Psoas muscle (tissue), 8 donors: ENCODE data around the gene CNTNAP2. TPM values are rescaled to one million over a fixed set of nuclear protein-coding genes. Genes with fewer than 3 reads are reported as not detected.

ENCODE experiments used
- ATAC-seq, 4 donors: fragments of 200-7000 bp; cut with Tn5 transposase; one replicate each; pipeline ENCODE4 v1.9.1; 2020; ENCODE audit warnings: moderate library complexity in 3 of 4, mild to moderate bottlenecking in 2 of 4
- DNase-seq, 2 donors: peaks; one replicate each; pipeline ENCODE4 v3.0.0-alpha.2; 2020
- H3K27ac ChIP-seq: fragments of 200-600 bp; one replicate; pipeline ENCODE4 v1.8.0; 2022
- H3K27me3 ChIP-seq, 3 donors: fragments of 200-600 bp in 1 of 3; one replicate each; pipeline versions ENCODE4 v1.6.1 to v1.8.0; 2013 to 2022; ENCODE audit warnings: low read length in 2 of 3, mild to moderate bottlenecking in 2 of 3, moderate library complexity in 1 of 3; ENCODE audit not compliant: insufficient read depth in 3 of 3
- H3K36me3 ChIP-seq, 2 donors: fragments of 200-600 bp in 1 of 2; one replicate each; pipeline versions ENCODE4 v1.6.1 to v1.8.0; 2013 to 2022; ENCODE audit warnings: low read depth in 1 of 2, mild to moderate bottlenecking in 1 of 2, moderate library complexity in 1 of 2; ENCODE audit not compliant: insufficient read depth in 1 of 2
- H3K4me1 ChIP-seq: fragments of 200-600 bp; one replicate; pipeline ENCODE4 v1.8.0; 2022
- H3K4me3 ChIP-seq: fragments of 200-600 bp; one replicate; pipeline ENCODE4 v1.8.0; 2022; ENCODE audit warnings: mild to moderate bottlenecking
- H3K9me3 ChIP-seq: fragments of 200-600 bp; one replicate; pipeline ENCODE4 v1.8.0; 2022
- WGBS, 3 donors: extraction: QIAGEN DNeasy Blood & Tissue Kit; methylation state at CpG; one replicate each; pipeline versions ENCODE4 v1.1.6 to v1.1.7; 2013; 5-methylcytosine and 5-hydroxymethylcytosine counted together
- intact Hi-C, 2 donors: fragments of 100-400 bp; cut with DNase I; formaldehyde crosslinking; loops; one replicate each; pipeline versions ENCODE4 v1.11.0 to v1.14.2; 2022
- polyA plus RNA-seq, 3 donors: library from polyadenylated mRNA; stranded (reverse); fragments of 200-250 nt; gene quantifications; one replicate each; pipeline ENCODE4 v1.2.3, GENCODE V29; 2013
- total RNA-seq, 4 donors: library from RNA; stranded (reverse); fragmentation: NEBNext Ultra II Directional in 2 of 4; extraction: Animal tissue kit (Norgen Biotek cat#: 25700) in 2 of 4; gene quantifications; one replicate each; pipeline versions ENCODE4 v1.2.1 to v1.2.4, GENCODE V29; 2021 to 2023
- TF ChIP-seq, protein P1 (sequence below): fragments of 200-600 bp; IDR thresholded peaks from one replicate; pipeline ENCODE4 v1.8.0; 2022; ENCODE audit warnings: antibody characterized with exemption
- donor health status: healthy with polysubstance abuse.
- donor health status: DM: no; HTN: no; CAD: no; lungs with moderate emphysema.
- donor health status: Bipolar disorder and iron deficiency.
- donor health status: healthy.
- donor health status: DM: yes; HTN: yes; CAD: no.
- donor health status: DM: no; HTN: no; CAD: no.
- donor health status: DM: no; HTN: no; CAD: no.
- donor health status: DM: yes; HTN: yes; CAD: no.

The CNTNAP2 gene
- total and polyA plus RNA-seq, 7 donors, result 0.01 to 0.13 TPM; not detected in 5

DNA sequence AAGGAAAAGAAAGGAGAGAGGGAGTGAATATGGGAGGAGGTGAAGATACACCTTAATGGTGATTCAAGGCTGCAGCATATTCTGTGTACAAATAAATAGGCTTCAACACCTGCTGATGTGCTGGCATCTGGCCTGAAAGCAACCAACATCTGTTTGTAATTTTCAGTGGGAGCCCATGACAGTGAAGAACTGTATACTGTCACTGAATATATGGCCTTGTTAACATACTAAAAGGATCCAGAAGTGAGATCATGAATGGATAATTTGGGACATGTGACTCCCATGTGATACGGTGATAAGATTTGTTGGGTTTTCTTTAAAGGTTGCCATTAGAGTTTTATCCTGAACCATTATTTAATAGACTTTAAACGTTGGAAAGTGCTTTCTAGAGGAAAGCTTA lies 459.3 kb downstream of the CNTNAP2 start:
- H3K36me3 ChIP-seq, result no peaks in the 10 kb centered on the region
- H3K4me3 ChIP-seq, result no peak overlapping the region
- ATAC-seq (no peak), DNase-seq (no peak)
- TF ChIP-seq, protein P1, sequence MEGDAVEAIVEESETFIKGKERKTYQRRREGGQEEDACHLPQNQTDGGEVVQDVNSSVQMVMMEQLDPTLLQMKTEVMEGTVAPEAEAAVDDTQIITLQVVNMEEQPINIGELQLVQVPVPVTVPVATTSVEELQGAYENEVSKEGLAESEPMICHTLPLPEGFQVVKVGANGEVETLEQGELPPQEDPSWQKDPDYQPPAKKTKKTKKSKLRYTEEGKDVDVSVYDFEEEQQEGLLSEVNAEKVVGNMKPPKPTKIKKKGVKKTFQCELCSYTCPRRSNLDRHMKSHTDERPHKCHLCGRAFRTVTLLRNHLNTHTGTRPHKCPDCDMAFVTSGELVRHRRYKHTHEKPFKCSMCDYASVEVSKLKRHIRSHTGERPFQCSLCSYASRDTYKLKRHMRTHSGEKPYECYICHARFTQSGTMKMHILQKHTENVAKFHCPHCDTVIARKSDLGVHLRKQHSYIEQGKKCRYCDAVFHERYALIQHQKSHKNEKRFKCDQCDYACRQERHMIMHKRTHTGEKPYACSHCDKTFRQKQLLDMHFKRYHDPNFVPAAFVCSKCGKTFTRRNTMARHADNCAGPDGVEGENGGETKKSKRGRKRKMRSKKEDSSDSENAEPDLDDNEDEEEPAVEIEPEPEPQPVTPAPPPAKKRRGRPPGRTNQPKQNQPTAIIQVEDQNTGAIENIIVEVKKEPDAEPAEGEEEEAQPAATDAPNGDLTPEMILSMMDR, result no peak
- H3K27ac ChIP-seq, result no peak overlapping the region
- no peaks in the 10 kb centered on the region for H3K4me1 ChIP-seq
- intact Hi-C loops, result no loop called here
- H3K27me3 ChIP-seq, result no peaks in the 10 kb centered on the region
- 34 to 54% (median 39%) methylated on average over 2 of the region's 2 CpGs for WGBS, 3 donors
- no peaks in the 10 kb centered on the region for H3K9me3 ChIP-seq

DNA sequence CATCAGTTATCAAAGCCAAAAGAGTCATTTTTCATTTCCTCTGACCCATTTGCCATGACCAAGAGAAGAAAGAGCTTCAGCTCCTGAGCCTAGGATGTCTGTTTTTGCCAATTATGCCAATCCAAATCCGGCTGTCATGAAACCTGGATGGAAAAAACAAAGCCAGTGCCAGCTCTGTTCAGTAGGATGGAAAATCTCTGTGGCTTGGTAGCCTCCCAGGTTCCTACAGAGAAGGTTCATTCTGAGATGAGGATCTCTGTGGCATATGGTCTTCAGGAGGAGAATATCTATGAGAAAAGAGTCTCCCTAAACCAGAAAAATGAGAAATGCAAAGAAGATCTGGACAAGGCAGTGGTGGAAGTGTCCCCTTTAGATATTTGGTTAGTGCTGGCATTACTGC lies 475.4 kb downstream of the CNTNAP2 start:
- Histone ChIP-seq H3K27ac (no peak overlapping the region), H3K27me3 (no peaks in the 10 kb centered on the region), H3K9me3 (no peaks in the 10 kb centered on the region), H3K4me3 (no peak overlapping the region), H3K4me1 (no peaks in the 10 kb centered on the region), H3K36me3 (no peaks in the 10 kb centered on the region)
- DNase-seq (no peak), ATAC-seq (no peak)
- 47 to 53% (median 51%) methylated on average over 1 of the region's 1 CpG for WGBS, 3 donors
- intact Hi-C loops, result no loop called here
- TF ChIP-seq, protein P1, result no peak

DNA sequence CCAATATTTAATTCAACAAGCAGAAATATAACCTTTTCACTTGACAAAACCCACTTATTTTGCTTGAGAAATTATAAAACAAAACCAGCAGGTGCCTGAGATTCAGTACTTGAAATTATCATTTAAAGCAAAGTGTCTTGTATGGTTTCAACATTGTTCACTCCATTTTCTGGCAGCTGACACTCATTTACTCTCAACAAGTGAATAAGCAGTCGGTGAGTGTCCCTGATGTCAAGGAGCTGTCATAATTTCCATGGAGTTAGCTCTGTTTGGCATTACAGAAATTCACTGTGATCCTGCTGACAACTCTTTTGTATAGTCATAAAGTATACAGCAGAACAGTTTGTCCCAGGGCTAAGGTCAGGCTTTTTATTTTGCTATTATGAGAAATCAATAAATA lies 490.0 kb downstream of the CNTNAP2 start:
- H3K4me1 ChIP-seq, result no peaks in the 10 kb centered on the region
- WGBS, 3 donors, result 63 to 77% (median 68%) methylated on average over 1 of the region's 1 CpG
- TF ChIP-seq, protein P1, result no peak

DNA sequence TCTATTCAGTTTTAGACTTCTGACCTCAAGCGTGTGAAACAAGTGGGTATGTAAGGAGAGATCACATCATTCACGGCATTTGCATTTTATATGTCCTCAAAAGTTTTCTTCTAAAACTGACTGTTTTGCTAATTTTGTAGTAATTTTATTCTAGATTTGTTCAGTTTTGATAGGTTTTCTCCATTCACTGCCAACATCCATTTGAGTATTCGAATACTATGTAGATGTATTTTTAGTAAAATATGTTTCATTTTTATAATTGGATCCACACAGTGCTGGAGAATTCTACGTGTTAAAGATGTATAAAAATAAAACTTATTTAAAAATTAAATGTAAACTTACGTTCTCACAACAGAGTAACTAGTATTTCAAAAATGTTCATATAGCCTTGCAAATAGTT lies 503.0 kb downstream of the CNTNAP2 start:
- DNase-seq, result no peak
- TF ChIP-seq, protein P1, result no peak
- Histone ChIP-seq H3K4me3 (no peak overlapping the region), H3K4me1 (no peaks in the 10 kb centered on the region), H3K36me3 (no peaks in the 10 kb centered on the region), H3K27ac (no peak overlapping the region), H3K27me3 (no peaks in the 10 kb centered on the region), H3K9me3 (no peaks in the 10 kb centered on the region)
- intact Hi-C loops, result no loop called here
- no peak for ATAC-seq
- 65 to 74% (median 67%) methylated on average over 5 of the region's 5 CpGs for WGBS, 3 donors

More for the DNA sequence above, 490.0 kb downstream of the CNTNAP2 start:
- intact Hi-C loops, result no loop called here
- no peaks in the 10 kb centered on the region for H3K27me3 ChIP-seq
- no peak overlapping the region for H3K27ac ChIP-seq
- H3K4me3 ChIP-seq, result no peak overlapping the region
- ATAC-seq, result no peak
- DNase-seq, result no peak
- peaks cover 5% of the 10 kb centered on the region for H3K9me3 ChIP-seq
- no peaks in the 10 kb centered on the region for H3K36me3 ChIP-seq

DNA sequence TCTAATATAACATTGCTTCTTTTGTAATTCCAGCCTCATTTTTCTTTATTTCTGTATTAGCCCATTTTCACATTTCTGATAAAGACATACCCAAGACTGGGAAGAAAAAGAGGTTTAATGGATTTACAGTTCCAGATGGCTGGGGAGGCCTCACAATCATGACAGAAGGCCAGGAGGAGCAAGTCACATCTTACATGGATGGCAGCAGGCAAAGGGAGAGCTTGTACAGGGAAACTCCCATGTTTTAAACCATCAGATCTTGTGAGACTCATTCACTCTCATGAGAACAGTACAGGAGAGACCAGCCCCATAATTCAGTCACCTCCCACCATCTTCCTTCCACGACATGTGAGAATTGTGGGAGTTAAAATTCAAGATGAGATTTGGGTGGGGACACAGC lies 510.3 kb downstream of the CNTNAP2 start:
- Histone ChIP-seq H3K27me3 (no peaks in the 10 kb centered on the region), H3K27ac (no peak overlapping the region), H3K4me3 (no peak overlapping the region), H3K9me3 (no peaks in the 10 kb centered on the region), H3K36me3 (no peaks in the 10 kb centered on the region), H3K4me1 (no peaks in the 10 kb centered on the region)
- DNase-seq, result no peak
- ATAC-seq, result no peak
- TF ChIP-seq, protein P1, result no peak
- WGBS, 3 donors, result 45 to 59% (median 46%) methylated on average over 1 of the region's 1 CpG
- intact Hi-C loops, result no loop called here
